SU-DHL-6 (cell line): ENCODE results near the gene NHSL2.

Experiments used
- CTCF ChIP-seq: fragments of 200-600 bp; sonication (generic); IDR thresholded peaks from one replicate; pipeline ENCODE4 v1.5.1; 2017; ENCODE audit warnings: antibody characterized with exemption, mild to moderate bottlenecking, low read length, moderate library complexity; ENCODE audit not compliant: insufficient read depth, poor library complexity, severe bottlenecking
- EZH2phosphoT487 ChIP-seq: fragments of 200-600 bp; sonication (generic), shearing (Covaris generic); conservative IDR thresholded peaks from 2 replicates; pipeline ENCODE4 v1.6.1; 2018; ENCODE audit warnings: mild to moderate bottlenecking, antibody characterized with exemption, low read length, moderate library complexity, mixed read lengths

- TF ChIP-seq CTCF (no peak), EZH2phosphoT487 (no peak)
Measured at GRCh38 chrX:72123471-72124185, 213.0 kb downstream of the NHSL2 start.
